IPS-20b (cell line): ENCODE results near the gene PRPS1.
"Not testable (repeated sequence)": the region's sequence is repeated elsewhere in the genome, so short reads cannot be mapped to it uniquely, and the experiment has no call there.

Source experiments
- H3K27ac ChIP-seq: one replicate; pipeline ENCODE4 v1.5.1; 2013; ENCODE audit warnings: low read length
- H3K27me3 ChIP-seq: 2 replicates; pipeline ENCODE4 v1.6.1; 2013; ENCODE audit warnings: mild to moderate bottlenecking, low read length, inconsistent platforms; ENCODE audit not compliant: insufficient read depth
- H3K36me3 ChIP-seq: 2 replicates; pipeline ENCODE4 v1.6.1; 2013; ENCODE audit warnings: low read depth, mild to moderate bottlenecking, inconsistent platforms, low read length, moderate library complexity; ENCODE audit not compliant: insufficient read depth
- H3K4me1 ChIP-seq: 2 replicates; pipeline ENCODE4 v1.6.1; 2013; ENCODE audit warnings: mild to moderate bottlenecking, control low read depth, inconsistent platforms, low read length, moderate library complexity; ENCODE audit not compliant: insufficient read depth
- H3K4me3 ChIP-seq: 2 replicates; pipeline ENCODE4 v1.5.1; 2013; ENCODE audit warnings: mild to moderate bottlenecking, low read length, inconsistent platforms
- H3K9ac ChIP-seq: 2 replicates; pipeline ENCODE4 v1.6.1; 2013; ENCODE audit warnings: low read depth, mild to moderate bottlenecking, inconsistent platforms, low read length, moderate library complexity
- H3K9me3 ChIP-seq: 2 replicates; pipeline ENCODE4 v1.6.1; 2013; ENCODE audit warnings: mild to moderate bottlenecking, low read depth, low read length, inconsistent platforms; ENCODE audit not compliant: insufficient read depth

The PRPS1 gene

GRCh38 chrX:107676559-107677378, 48.5 kb downstream of the PRPS1 start:
- H3K4me1 ChIP-seq = no peaks in the 10 kb centered on the region; the same call in 1 of the 2 replicates
- H3K27me3 ChIP-seq = no peaks in the 10 kb centered on the region
- H3K9ac ChIP-seq = no peak overlapping the region
- no peaks in the 10 kb centered on the region for H3K36me3 ChIP-seq
- H3K27ac ChIP-seq = no peak overlapping the region
- H3K4me3 ChIP-seq = no peak overlapping the region
- H3K9me3 ChIP-seq = no peaks in the 10 kb centered on the region

DNA sequence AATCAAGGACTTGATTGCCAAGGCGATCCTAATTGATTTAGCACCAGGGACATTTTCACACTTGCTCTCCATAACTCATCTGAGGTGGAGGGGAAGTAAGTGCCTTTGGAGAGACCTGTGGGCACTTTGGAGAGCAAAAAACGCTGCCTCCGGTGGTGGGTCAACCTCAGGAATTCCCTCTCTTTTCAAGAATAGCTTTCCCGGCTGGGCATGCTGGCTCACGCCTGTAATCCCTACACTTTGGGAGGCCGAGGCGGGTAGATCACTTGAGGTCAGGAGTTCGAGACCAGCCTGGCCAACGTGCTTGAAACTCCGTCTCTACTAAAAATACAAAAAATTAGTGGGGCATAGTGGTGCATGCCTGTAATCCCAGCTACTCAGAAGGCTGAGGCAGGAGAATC, 49.2 kb downstream of the PRPS1 start:
- H3K27me3 ChIP-seq = no peaks in the 10 kb centered on the region
- H3K4me3 ChIP-seq = no peak overlapping the region

GRCh38 chrX:107677909-107678308, 49.6 kb downstream of the PRPS1 start:
- H3K9ac ChIP-seq = no peak overlapping the region
- no peak overlapping the region for H3K27ac ChIP-seq
- H3K4me3 ChIP-seq = no peak overlapping the region
- no peaks in the 10 kb centered on the region for H3K36me3 ChIP-seq
- H3K4me1 ChIP-seq = no peaks in the 10 kb centered on the region; the same call in 1 of the 2 replicates
- no peaks in the 10 kb centered on the region for H3K27me3 ChIP-seq
- no peaks in the 10 kb centered on the region for H3K9me3 ChIP-seq

More for the DNA sequence above, 49.2 kb downstream of the PRPS1 start:
- no peaks in the 10 kb centered on the region; the same call in 1 of the 2 replicates for H3K4me1 ChIP-seq
- no peaks in the 10 kb centered on the region for H3K36me3 ChIP-seq
- no peak overlapping the region for H3K9ac ChIP-seq
- H3K27ac ChIP-seq = no peak overlapping the region
- no peaks in the 10 kb centered on the region for H3K9me3 ChIP-seq

DNA sequence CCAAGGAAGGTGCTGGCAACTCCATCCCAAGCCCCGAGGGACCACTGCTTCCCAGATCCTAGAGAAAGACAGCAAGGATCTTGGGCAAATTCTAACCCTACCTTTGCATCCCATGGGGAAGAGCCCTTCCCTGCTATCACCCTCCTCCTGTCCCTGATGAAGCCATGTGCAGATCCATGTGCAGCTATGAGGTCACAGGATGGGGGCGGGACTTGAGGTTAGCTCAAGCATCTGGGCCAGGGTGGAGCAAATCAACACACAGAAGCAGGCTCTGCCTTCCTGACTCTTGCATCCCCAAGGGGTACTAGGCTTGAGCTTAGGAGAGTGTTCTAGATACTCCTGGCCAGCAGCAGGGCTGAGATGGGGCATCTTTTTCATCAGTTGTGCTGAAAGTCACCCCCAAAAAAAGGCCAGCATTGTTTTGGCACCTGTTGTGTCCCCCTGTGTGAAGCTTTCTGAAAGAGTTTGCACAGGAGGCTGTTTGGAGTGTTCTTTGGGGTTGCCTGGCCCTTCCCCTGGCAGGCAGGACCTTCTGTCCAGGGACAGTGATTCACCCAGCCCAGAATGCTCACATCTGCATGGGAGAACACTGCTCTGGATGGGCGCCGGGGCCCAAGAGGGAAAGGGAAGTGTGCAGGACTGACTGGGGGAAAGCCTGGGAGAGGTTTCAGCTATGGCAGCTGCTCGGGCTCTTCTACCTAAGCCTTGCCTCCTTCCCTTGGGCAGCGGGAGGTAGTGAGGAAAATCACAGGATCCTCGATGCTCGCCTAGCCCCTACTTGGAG, 50.8 kb downstream of the PRPS1 start:
- Histone ChIP-seq H3K4me3 (no peak overlapping the region), H3K4me1 (no peaks in the 10 kb centered on the region; the same call in 1 of the 2 replicates), H3K36me3 (no peaks in the 10 kb centered on the region), H3K27ac (no peak overlapping the region), H3K9ac (no peak overlapping the region), H3K9me3 (no peaks in the 10 kb centered on the region), H3K27me3 (no peaks in the 10 kb centered on the region)

DNA sequence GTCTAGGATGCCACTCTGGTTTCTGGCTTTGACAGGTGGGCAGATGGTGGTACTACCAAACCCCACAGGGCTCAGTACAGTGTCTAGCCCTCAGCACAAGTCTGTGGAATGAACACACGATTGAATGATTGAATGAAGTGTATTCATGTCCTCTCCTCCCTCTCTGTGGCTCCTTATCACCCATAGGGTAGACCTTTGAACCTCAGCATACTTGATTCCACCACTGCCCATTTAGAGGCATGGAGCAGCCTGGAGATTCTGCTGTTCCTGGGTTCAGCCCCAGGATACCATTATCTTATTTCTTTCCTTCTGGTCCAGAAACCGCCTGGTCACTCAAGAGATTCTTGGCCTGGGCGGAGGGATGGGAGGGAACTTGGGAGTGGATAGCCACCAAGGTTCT, 53.9 kb downstream of the PRPS1 start:
- Histone ChIP-seq H3K4me1 (no peaks in the 10 kb centered on the region), H3K36me3 (no peaks in the 10 kb centered on the region), H3K27me3 (no peaks in the 10 kb centered on the region), H3K27ac (no peak overlapping the region), H3K4me3 (no peak overlapping the region), H3K9ac (no peak overlapping the region), H3K9me3 (no peaks in the 10 kb centered on the region)

DNA sequence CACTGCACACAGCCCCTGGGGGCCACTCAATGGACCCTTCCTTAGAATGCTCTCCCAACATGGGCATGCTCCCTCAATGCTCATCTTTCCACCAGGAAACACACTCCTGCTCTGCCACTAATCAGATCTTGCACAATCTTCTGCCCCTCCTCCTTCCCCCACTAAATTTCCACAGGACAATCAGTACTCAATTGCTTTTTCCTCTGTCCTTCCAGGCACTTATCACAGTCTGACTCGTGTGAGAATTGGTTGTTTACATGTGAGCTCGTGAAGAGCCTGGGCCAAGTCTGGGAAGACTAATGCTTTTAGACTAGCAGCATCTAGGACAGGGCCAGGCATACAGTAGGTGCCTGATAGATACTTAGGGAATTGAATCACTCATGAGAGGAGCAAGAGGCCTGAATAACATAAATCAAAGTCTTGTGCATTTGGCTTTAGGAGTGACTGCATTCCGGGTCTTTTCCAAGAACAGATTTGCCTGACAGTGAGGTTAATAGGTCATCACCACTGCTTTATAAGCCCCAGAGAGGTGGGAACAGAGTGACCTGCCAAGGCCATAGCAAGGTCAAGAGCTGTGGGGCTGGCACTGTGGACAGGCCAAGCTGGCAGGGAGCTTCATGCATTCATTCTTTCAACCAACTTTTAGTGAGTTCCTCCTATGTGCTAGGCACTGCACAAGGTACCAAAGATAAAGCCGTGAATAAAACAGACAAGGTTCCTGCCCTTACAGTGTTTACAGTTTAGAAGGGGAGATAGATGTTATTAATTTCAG, 55.0 kb downstream of the PRPS1 start:
- Histone ChIP-seq H3K4me1 (no peaks in the 10 kb centered on the region), H3K9ac (no peak overlapping the region), H3K27me3 (no peaks in the 10 kb centered on the region), H3K36me3 (no peaks in the 10 kb centered on the region), H3K9me3 (no peaks in the 10 kb centered on the region), H3K4me3 (no peak overlapping the region), H3K27ac (no peak overlapping the region)

GRCh38 chrX:107683931-107684330, 55.6 kb downstream of the PRPS1 start:
- H3K36me3 ChIP-seq = no peaks in the 10 kb centered on the region
- no peak overlapping the region for H3K27ac ChIP-seq
- no peak overlapping the region for H3K9ac ChIP-seq
- H3K9me3 ChIP-seq = no peaks in the 10 kb centered on the region
- H3K4me1 ChIP-seq = no peaks in the 10 kb centered on the region
- no peaks in the 10 kb centered on the region for H3K27me3 ChIP-seq
- H3K4me3 ChIP-seq = no peak overlapping the region

GRCh38 chrX:107684956-107685385, 56.7 kb downstream of the PRPS1 start:
- no peaks in the 10 kb centered on the region for H3K4me1 ChIP-seq
- H3K4me3 ChIP-seq = no peak overlapping the region
- no peak overlapping the region for H3K9ac ChIP-seq
- H3K27me3 ChIP-seq = no peaks in the 10 kb centered on the region
- no peaks in the 10 kb centered on the region for H3K9me3 ChIP-seq
- no peak overlapping the region for H3K27ac ChIP-seq
- no peaks in the 10 kb centered on the region for H3K36me3 ChIP-seq

GRCh38 chrX:107685586-107685985, 57.3 kb downstream of the PRPS1 start:
- H3K9me3 ChIP-seq, H3K4me3 ChIP-seq, H3K36me3 ChIP-seq, H3K27me3 ChIP-seq, H3K9ac ChIP-seq, H3K27ac ChIP-seq, H3K4me1 ChIP-seq: not testable (repeated sequence)

GRCh38 chrX:107686026-107686425, 57.7 kb downstream of the PRPS1 start:
- Histone ChIP-seq H3K4me1 (no peaks in the 10 kb centered on the region), H3K9me3 (no peaks in the 10 kb centered on the region), H3K27ac (no peak overlapping the region), H3K27me3 (no peaks in the 10 kb centered on the region), H3K9ac (no peak overlapping the region), H3K36me3 (no peaks in the 10 kb centered on the region), H3K4me3 (no peak overlapping the region)

DNA sequence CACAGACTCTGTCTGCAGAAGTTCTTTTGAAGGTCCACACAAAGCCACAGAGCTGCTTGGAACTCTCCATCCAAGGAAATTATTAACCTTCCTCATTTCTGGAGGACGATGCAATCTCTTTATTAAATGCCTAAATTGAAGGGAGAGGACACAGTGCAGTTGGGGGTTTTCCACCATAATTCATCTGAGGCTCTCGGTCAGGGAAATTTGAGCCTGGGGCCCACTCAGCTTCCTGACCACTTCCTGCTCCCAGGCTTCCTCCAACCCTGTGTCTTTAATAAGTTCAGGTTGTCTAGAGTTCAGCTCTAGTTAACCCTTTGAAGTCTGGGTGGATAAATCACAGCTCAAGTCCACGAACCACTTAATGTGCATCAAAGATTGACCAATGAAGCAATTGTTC, 58.5 kb downstream of the PRPS1 start:
- Histone ChIP-seq H3K9ac (no peak overlapping the region), H3K27ac (no peak overlapping the region), H3K9me3 (no peaks in the 10 kb centered on the region), H3K4me1 (no peaks in the 10 kb centered on the region), H3K27me3 (no peaks in the 10 kb centered on the region), H3K36me3 (no peaks in the 10 kb centered on the region), H3K4me3 (no peak overlapping the region)
